ENCODE results near the gene NOXA1.
A peak's percentile ranks its signal among the peaks of the same experiment; 100 is the strongest.
"Not testable (repeated sequence)": the region's sequence is repeated elsewhere in the genome, so short reads cannot be mapped to it uniquely, and the experiment has no call there.

Gene NOXA1

GRCh38 chr9:137406876-137407589, 16.2 kb upstream of the NOXA1 start:
- peak; percentile 63 to 72 for DNase-seq

GRCh38 chr9:137407590-137408300, 15.4 kb upstream of the NOXA1 start:
- DNase-seq: no peak

- DNase-seq: no peak
Observed at GRCh38 chr9:137408651-137409405, 14.4 kb upstream of the NOXA1 start.

DNA sequence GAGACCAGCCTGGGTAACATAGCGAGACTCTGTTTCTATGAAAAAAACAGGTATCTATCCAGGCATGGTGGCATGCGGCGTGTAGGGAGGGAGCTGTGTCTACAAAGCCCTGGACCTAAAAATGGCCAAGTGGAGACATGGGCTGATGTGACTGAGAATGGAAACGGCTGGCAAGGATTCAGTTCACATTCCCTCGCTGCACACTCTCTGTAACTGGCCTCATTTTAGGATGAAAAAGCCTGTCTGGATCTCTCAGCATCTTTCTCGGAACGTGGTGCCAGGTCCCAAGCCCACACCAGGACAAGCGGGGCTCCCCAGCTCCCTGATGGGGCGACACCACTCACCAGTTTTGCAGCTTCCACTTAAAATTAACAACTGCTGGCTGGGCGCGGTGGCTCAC, 13.7 kb upstream of the NOXA1 start:
- DNase-seq: no peak

GRCh38 chr9:137410236-137410890, 12.8 kb upstream of the NOXA1 start:
- not testable (repeated sequence) for DNase-seq

DNA sequence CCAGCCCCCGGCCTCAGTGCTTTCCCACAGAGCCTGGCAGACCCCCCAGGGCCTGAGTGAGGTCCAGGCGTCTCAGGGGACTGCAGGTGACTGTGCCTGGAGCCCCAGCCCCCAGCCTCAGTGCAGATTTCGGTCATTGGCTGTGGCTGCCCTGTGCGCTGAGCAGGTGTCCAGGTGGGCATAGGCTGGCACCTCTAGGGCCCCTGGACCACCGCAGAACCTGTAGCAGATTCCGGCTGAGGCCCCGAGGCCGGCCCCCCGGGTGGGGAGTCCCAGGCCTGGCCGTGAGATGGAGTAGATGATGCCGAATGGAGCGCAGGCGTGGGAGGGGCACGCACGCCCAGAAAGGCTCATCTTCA, 12.3 kb upstream of the NOXA1 start:
- no peak for DNase-seq

- DNase-seq: no peak
Observed at GRCh38 chr9:137411260-137411644, 11.9 kb upstream of the NOXA1 start.

GRCh38 chr9:137411645-137412380, 11.4 kb upstream of the NOXA1 start:
- peak; percentile 35 to 61 for DNase-seq

DNA sequence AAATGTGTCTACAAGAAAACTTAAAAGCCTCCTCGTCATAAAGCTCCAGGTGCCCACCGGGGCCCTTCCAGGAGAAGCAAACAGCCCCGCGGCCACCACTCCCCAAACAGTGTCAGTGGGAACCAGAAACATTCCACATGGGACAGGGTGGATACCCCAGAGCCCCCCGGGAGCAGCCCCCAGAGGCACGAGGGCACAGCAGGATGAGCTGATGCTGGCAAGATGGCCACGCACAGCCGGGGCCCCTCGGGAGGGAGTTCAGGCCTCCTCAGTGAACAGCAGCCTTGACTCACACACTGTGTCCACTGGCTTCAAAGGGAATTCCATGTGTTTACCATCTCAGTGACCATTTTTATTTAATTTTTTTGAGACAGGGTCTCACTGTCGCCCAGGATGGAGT, 10.8 kb upstream of the NOXA1 start:
- DNase-seq: no peak

DNA sequence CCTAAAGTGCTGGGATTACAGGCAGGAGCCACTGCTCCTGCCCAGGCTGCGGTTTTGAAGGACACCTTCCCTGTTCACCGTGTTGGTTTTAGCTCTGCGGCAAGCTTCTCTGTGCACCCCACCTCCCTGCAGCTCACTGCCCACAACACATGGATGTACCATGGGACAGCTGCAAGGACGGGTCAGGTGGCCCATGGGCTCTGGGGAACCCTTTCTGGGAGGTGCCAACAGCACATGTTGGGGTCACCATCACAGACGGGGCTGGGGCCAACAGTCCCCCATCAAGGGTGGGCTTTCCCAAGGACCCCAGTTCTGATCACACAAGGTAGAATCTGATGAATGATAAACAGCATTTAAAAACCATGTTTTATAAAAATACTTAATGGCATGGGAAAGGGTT, 7.7 kb upstream of the NOXA1 start:
- DNase-seq: no peak

DNA sequence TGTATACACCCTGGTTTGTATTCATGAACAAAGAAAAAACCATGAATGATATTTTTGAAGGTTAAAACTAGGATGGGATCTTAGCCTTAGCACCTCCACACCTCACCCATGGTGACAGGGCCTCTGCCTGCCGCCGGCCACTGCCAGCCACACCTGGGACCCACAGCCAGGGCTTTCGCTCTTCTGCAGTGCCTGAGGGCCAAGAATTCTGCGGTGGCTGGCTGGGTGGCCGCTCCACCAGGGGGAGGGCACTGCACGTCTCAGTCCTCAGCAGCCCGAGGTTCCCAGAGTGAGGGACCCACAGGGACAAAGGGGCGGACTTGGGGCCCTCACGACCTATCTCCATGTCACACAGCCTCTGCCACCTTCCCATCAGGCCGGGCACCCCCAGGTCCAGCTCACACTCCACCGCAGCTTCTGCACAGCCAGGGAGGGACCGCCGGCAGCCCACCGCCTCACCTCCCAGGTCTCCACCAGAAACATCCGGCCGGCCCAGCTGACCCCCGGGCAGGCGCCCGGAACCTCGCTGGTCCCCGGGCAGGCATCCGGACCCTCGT, 7.1 kb upstream of the NOXA1 start:
- DNase-seq: no peak

GRCh38 chr9:137416563-137417151, 6.5 kb upstream of the NOXA1 start:
- DNase-seq: no peak

- DNase-seq: no peak
Observed at GRCh38 chr9:137417161-137418021, 5.8 kb upstream of the NOXA1 start.

GRCh38 chr9:137421838-137422603, 1.2 kb upstream of the NOXA1 start:
- DNase-seq: no peak

- peak in 1 of 2 donors; percentile 49 for DNase-seq
Observed at GRCh38 chr9:137423514-137424291, 510 bp downstream of the NOXA1 start.

DNA sequence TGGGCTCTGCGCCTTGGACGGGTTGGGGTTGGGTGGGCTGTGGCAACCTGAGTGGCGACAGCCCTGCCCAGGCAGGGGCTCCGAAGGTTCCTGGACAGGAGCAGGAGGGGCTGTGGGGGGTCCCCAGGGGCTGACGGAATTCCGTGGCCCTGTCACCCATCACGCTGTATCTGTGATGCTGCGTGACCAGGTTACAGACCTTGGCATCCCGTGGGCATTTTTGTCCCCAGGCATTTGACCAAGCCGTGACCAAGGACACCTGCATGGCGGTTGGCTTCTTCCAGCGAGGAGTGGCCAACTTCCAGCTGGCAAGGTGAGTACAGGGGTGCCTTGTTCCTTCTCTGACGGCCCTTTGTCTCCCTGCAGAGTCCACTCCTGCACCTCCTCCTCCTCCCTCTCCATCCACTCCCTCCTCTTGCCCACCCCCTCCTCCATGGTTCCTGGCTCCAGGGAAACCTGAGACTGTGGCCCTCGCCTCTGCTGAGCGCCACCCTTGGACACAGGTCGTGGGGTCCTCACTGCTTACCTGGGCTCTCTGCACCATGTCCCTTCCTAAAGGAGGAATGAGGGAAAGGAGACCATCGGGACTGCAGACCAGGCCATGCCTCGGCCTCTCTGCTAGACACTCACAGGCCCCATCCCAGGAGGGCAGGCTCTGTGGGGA, 3.0 kb downstream of the NOXA1 start:
- no peak for DNase-seq

- DNase-seq: no peak
Observed at GRCh38 chr9:137427454-137428310, 4.5 kb downstream of the NOXA1 start.

DNA sequence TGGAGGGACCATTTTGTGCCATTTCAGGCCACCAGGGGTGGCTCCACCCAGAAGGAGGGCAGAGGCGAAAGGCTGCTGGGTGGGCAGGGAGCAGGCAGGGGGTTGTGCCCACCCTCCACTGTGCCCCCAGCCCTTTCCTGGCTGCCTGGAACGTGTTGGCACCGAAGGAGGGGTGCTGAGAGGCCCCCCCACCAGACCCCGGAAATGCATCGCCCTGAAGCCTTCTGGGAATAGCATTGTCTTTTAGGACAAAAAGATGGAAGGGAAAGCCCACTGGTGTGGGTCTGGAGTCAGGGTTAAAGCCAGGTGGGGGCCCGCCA, 5.1 kb downstream of the NOXA1 start:
- DNase-seq: no peak
